ENCODE measurements around the gene RACGAP1.

RACGAP1 gene

DNA sequence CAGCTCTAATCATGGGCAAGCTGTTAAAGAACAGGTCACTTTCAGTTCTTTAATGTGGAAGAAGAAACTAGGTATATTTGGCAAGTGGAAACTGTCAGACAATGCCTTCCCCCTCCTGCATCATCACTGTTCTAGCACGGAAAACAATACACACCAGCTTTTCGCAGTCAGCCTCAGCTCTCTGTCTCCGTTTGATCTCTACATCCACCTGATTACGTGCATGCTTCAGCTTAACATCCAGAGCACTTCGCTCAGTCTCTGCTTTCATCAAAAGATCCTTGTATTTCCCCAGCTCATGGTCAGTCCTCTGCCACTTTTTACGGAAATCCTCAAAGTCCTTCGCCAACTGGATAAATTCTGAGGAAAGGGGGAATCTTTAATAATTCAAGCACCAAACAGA lies 19.0 kb downstream of the RACGAP1 start:
- TF ChIP-seq GATA2 (IDR thresholded peaks at IDR 0.05; ENCODE audit: low read depth, low read length) (no peak), GATA3 (IDR thresholded peaks at IDR 0.05; ENCODE audit: low read depth, low read length) (no peak)

DNA sequence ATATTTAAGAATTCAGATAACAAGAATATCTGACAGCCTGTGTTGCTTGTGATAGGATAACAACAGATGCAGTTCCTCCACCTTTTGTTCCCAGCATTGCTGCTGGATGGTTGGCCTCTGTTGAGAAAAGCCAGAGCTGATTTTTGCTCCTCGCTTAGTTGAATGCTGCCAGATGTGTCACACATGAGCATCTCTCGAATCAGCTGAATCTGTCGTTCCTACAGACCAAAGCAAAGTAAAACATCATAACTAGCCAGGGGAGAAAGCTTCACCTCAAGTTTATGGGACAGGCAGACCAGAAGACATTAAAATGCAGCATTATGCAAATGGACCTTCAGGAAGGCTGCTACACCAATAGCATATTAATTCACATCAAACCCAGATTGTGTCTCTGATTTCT lies 20.1 kb downstream of the RACGAP1 start:
- peak; percentile 56; the same call in 1 of the 2 replicates for TF ChIP-seq GATA2 (IDR thresholded peaks at IDR 0.05; ENCODE audit: low read depth, low read length)
- no peak for TF ChIP-seq GATA3 (IDR thresholded peaks at IDR 0.05; ENCODE audit: low read depth, low read length)

DNA sequence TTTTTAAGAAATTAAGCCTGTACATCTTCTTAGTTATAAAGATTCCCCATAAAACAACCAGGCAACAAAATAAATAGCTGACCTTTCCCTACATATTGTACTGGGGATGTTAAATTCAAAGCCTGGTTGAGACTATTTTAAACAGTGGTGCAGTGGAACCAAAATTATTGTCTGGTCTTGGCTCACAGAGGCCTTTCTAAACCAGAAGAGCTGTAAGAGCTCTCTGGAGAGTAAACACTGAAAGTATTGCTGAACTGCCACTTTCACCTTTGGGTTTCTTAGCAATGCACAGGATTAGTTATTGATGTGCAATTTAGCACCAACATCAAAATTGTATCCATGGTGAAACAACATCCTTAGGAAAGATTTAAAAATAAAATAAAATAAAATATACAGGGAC lies 20.6 kb downstream of the RACGAP1 start:
- TF ChIP-seq GATA3 (IDR thresholded peaks at IDR 0.05; ENCODE audit: low read depth, low read length), result no peak
- TF ChIP-seq GATA2 (IDR thresholded peaks at IDR 0.05; ENCODE audit: low read depth, low read length), result no peak

DNA sequence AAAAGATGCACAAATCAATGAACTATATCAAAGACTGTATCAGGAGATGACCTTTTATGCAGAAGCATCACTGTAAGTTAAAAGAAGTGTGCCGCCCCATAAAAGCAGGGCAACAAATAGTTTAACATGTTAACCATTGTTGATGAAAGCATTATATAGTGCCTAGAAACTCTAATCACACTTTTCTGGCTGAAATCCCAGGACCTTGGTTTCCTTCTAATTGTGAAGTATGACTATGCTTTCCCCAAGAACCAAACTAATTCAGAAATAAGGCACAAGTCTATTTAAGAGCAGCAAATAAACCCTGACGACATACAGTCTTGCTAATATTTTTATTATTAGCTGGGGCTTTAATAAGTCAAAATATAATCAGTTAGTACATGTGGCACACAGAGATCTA lies 21.7 kb downstream of the RACGAP1 start:
- TF ChIP-seq GATA3 (IDR thresholded peaks at IDR 0.05; ENCODE audit: low read depth, low read length) (no peak), GATA2 (IDR thresholded peaks at IDR 0.05; ENCODE audit: low read depth, low read length) (no peak)

DNA sequence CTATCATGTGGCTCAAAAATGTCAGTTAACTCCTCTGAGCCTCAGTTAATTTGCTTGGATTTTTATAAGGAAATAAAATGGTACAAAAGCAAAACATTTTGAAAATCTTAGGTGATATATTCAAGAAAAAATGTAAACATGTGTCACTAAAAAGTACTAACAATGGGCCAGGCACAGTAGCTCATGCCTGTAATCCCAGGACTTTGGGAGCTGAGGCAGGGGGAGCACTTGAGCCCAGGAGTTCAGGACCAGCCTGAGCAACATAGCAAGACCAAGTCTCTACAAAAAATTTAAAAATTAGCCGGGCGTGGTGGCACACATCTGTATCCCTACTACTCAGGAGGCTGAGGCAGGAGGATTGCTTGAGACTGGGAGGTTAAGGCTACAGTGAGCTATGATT lies 26.8 kb downstream of the RACGAP1 start:
- no peak for TF ChIP-seq GATA3 (IDR thresholded peaks at IDR 0.05; ENCODE audit: low read depth, low read length)
- TF ChIP-seq GATA2 (IDR thresholded peaks at IDR 0.05; ENCODE audit: low read depth, low read length), result no peak

DNA sequence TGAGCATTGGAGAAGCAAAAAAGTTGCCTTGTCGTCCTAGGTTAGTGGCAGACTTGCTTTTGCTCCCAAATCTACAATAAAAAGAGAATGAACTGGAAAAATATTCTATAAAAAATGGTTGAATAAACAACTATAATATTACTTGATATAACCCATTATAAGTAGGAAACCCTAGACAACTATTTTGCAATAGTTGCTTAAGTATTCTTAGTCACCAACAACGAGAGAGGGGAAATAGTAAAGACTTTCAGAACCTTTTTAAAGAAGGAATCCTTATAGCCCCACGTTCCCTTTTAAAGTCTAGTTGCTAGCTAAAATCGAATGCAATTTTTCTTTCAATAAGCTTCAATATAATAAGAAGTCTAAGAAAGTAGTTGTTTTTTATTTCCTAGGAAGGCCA lies 35.0 kb downstream of the RACGAP1 start:
- no peak for TF ChIP-seq GATA3 (IDR thresholded peaks at IDR 0.05; ENCODE audit: low read depth, low read length)
- no peak for TF ChIP-seq GATA2 (IDR thresholded peaks at IDR 0.05; ENCODE audit: low read depth, low read length)

DNA sequence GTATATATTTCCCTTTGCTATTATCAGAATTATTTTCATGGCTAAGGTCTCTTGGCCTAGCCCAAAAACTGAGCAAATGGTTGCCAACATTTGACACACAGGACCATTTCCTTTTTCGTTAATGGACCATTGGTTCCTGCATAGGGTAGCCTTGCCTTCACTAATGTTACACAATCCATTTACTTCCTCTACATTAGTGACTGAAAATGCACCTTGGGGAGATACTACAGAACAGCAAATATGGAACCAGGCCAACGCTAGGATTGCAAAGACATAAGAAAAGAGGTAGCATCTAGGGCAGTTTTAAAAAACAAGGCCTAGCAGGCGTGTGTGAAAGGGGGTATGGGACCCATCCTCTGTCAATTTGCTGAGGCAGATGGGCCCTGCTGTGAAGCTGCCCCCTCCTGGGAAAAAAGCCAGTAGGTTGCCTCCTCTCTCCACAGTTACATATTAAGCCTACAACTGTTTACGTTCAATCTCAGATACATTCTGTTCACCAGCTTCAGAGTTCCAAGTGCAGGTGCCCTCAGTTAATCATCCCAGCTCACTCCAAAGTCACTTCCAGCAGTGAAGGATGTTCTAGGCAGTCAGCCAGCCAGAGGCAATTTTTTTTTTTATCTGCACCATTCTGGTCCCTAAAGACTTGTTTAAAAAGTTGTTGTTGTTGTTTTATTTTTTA lies 37.5 kb downstream of the RACGAP1 start:
- TF ChIP-seq GATA2 (IDR thresholded peaks at IDR 0.05; ENCODE audit: low read depth, low read length), result no peak

DNA sequence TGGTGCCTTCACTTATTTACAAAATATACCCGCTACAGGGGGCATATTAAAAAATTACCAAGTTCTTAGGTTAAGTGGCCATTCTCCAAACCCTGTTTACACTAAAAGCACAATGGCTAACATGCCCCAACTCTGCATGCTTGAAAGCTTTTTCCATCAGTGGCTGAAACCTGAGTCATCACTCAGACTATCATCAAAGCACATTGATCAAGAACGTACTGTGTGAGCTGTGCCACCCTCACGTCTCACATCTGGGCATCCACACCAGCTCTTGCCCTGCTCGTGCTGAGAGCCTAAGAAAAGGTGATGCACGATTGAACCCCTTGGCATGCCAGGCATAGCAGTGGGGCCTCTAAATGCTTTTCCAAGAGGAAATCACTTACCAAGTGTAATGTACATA lies 39.3 kb downstream of the RACGAP1 start:
- TF ChIP-seq GATA3 (IDR thresholded peaks at IDR 0.05; ENCODE audit: low read depth, low read length) (no peak), GATA2 (IDR thresholded peaks at IDR 0.05; ENCODE audit: low read depth, low read length) (no peak)

DNA sequence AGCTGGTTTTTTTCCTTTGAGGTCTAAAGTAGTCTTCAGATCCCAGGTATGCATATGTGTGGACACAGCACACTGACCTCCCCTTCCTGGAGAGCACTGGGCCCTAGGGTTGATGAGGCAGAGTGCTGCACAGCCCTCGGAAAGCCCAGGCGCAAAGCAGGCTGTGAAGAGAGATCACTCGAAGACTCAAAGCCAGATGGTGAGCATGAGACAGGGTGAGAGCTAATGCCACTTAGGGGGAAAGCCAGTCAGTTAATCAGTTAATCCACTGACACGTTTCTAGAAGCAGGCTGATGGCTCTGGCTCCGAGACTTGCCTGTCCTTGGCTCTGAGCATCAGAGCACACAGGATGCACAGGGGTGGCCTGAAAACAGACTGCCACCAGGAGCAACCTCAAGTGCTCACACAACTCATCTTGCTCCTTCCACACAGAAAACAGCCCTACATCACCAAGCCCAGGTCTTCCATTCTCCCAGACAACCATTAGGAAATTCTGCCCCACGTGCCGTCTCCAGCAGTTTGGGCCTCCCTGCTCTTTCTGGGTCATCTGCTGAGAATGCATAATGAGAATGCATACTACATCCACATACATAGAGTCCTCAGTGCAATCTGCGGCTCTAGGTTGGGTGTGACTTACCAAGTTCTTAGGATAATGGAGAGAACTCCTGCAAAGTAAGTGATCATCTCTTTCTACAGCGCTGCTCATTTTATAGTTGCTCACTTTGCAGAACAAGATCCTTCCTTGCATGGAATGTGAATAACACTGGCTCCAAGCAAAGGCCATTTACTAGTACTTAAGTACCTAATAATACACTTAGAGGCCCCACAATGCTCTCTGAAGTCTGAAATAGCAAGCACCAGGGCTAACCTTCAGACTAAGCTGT lies 40.6 kb downstream of the RACGAP1 start:
- no peak for TF ChIP-seq GATA2 (IDR thresholded peaks at IDR 0.05; ENCODE audit: low read depth, low read length)
- TF ChIP-seq GATA3 (IDR thresholded peaks at IDR 0.05; ENCODE audit: low read depth, low read length), result no peak

DNA sequence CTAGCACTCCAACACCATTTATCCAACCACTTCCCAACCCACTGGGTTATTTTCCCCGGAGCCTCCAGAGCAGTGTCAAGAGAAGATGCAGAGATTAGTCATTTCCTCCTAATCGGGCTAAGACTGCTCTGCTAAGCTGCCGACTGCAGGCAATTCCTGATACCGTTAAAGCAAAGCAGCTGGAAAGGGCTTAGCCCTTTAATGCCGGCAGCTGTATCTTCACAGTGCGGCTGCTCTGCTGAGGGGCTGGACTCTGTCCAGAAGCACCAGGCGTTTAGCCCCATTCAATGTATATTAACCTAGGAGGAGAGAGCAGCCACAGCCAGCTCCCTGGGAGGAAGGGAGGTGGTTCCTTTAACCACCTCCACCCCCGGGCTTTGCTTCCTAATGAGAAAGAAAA lies 41.4 kb downstream of the RACGAP1 start:
- TF ChIP-seq GATA3 (IDR thresholded peaks at IDR 0.05; ENCODE audit: low read depth, low read length) (no peak), GATA2 (IDR thresholded peaks at IDR 0.05; ENCODE audit: low read depth, low read length) (peak; percentile 78)

DNA sequence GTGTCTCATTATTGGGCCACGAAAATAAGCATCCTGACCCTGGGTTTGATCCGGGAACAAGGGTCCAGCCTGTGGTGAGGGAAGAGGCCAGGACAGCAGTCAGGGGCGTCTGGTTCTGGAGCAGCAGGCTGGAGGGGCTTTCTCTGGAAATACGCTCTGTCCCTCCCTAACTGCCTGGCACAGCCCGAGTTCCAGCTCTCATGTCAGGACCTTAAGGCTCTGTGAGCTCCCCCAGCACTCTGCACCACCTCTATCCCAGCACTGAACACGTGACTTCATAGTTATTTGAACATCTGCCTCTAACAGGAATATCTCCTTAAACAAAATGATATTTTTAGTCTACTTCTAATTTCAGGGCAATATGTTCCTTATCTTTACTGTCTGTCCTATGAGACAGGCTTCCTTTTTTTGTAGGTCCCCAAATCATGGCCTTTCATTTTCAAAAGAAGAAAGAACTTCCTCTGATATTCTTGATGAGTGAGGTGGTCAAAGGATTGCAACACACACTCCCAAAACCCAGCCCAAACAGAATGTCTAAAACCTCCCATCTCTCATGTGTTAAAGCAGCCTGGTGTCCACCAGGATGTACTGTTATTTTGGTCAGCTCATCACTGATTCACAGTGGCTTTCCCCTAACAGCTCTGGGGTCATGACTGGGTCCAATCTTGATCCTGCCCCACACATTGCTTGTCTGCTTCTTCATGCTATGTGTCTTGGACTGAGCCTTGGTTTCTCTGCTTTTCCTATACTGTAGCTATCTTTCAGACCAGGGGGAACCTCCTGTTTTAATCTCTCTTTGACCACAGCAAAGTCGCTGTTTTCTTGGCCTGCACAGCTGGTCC lies 42.8 kb downstream of the RACGAP1 start:
- TF ChIP-seq GATA2 (IDR thresholded peaks at IDR 0.05; ENCODE audit: low read depth, low read length), result no peak
- no peak for TF ChIP-seq GATA3 (IDR thresholded peaks at IDR 0.05; ENCODE audit: low read depth, low read length)

DNA sequence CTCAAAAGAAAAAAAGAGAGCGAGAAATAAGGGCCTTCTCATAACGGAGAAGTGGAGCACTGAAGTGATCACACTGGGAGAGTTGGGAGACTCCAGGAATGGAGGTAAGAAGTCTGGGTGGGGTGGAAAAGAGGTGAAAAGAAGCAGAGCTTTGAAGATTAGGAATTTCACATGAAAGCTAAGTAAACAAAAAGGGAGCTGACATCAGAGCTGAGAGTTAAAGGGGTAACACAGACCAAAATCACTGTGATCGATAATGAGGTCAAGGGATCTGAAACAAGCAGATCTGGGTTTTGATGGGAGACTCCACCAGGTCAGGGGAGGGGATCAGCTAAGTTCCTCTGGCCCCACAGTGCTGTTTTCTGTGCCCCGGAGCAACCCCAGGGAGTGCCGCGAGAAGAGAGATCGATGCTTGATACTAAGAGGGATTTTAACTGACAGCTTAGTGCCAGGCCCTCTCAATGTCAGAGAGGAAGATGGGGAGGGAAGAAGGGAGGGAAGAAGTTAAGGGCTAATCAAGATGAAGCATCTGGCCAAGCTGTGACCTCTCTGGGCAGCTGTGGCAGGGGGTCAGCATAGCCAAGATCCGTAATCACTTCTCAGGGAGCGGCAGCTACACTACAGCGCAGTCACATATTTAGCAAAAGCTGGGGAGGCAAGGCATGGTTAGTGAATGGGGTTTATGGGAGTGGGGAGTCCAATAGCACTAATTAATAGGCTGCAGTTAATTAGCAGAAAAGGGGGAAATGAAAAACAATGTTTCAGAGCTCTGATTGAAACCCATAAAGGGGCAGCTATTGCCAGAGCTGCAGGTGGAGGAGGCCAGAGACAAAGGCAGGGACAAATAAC lies 44.6 kb downstream of the RACGAP1 start:
- TF ChIP-seq GATA3 (IDR thresholded peaks at IDR 0.05; ENCODE audit: low read depth, low read length) (0 out of 2 replicates have a peak, but pooled peaks have one; percentile 36), GATA2 (IDR thresholded peaks at IDR 0.05; ENCODE audit: low read depth, low read length) (peak; percentile 62)

DNA sequence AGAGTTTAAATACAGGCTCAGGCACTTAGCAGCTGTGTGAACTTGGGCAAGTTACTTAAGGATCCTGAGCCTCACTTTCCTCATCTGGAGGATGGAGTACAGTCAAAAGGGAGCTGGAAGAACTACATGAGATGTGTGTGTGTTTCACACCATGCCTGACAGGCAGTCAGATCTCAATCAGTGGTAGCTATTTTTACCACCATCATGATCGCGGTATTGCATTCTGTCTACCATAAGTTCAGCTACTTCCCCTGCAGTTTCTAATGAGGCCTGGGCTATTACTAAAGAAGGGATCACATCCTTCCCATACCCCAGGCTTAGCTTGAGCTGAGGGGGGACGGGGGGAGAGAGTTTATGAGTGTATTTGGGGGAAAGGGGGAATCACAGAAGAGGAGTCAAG lies 45.5 kb downstream of the RACGAP1 start:
- TF ChIP-seq GATA2 (IDR thresholded peaks at IDR 0.05; ENCODE audit: low read depth, low read length), result peak; percentile 75; the same call in 1 of the 2 replicates
- no peak for TF ChIP-seq GATA3 (IDR thresholded peaks at IDR 0.05; ENCODE audit: low read depth, low read length)

Data from SH-SY5Y (cell line).